GM18499 (cell line): ENCODE results near the gene MTA1.

Experiments used
- ATAC-seq: cut with Tn5 transposase; IDR thresholded peaks from one replicate; pipeline ENCODE4 v1.9.1; 2021; ENCODE audit warnings: moderate number of reproducible peaks; ENCODE audit not compliant: insufficient read depth, unreplicated experiment

The MTA1 gene

GRCh38 chr14:105492971-105493871 is 73.6 kb downstream of the MTA1 start:
- ATAC-seq, result no peak

- ATAC-seq, result no peak
Observed at GRCh38 chr14:105493921-105494605, 74.4 kb downstream of the MTA1 start.

GRCh38 chr14:105494606-105494929 is 74.9 kb downstream of the MTA1 start:
- no peak for ATAC-seq

- no peak for ATAC-seq
Observed at GRCh38 chr14:105495101-105495989, 75.7 kb downstream of the MTA1 start.

- ATAC-seq, result no peak
Observed at GRCh38 chr14:105495990-105496830, 76.6 kb downstream of the MTA1 start.

- ATAC-seq, result no peak
Observed at GRCh38 chr14:105496831-105497591, 77.4 kb downstream of the MTA1 start.

- no peak for ATAC-seq
Observed at GRCh38 chr14:105497671-105498429, 78.2 kb downstream of the MTA1 start.

GRCh38 chr14:105498430-105499255 is 79.0 kb downstream of the MTA1 start:
- no peak for ATAC-seq

GRCh38 chr14:105499256-105500035 is 79.8 kb downstream of the MTA1 start:
- no peak for ATAC-seq

- no peak for ATAC-seq
Observed at GRCh38 chr14:105500036-105500725, 80.6 kb downstream of the MTA1 start.

GRCh38 chr14:105500726-105501101 is 81.1 kb downstream of the MTA1 start:
- no peak for ATAC-seq

- ATAC-seq, result no peak
Observed at GRCh38 chr14:105501504-105502291, 82.1 kb downstream of the MTA1 start.

- ATAC-seq, result no peak
Observed at GRCh38 chr14:105502446-105503295, 83.0 kb downstream of the MTA1 start.

GRCh38 chr14:105503296-105503640 is 83.6 kb downstream of the MTA1 start:
- no peak for ATAC-seq
